Sigmoid colon (tissue), 4 donors: Measurements from ENCODE around the gene PIP4K2C.

Experiments used
- CTCF ChIP-seq, 4 experiments: fragments of 450-650 bp in 3 of 4; fragments of 200-600 bp in 1 of 4; IDR thresholded peaks; one replicate each; pipeline ENCODE4 v1.5.1; 2016 to 2019; ENCODE audit warnings: antibody characterized with exemption in 4 of 4, mild to moderate bottlenecking in 3 of 4, moderate library complexity in 2 of 4
- EP300 ChIP-seq, 4 donors: sonication (generic); formaldehyde crosslinking; IDR thresholded peaks; one replicate each; pipeline ENCODE4 v1.6.1; 2017; ENCODE audit warnings: antibody characterized with exemption in 4 of 4
- POLR2A ChIP-seq, 2 donors: fragments of 450-650 bp; IDR thresholded peaks; one replicate each; pipeline ENCODE4 v1.6.1; 2016; ENCODE audit warnings: antibody characterized with exemption in 2 of 2, mild to moderate bottlenecking in 2 of 2, moderate library complexity in 2 of 2
- POLR2AphosphoS5 ChIP-seq, 4 donors: sonication (generic); formaldehyde crosslinking; IDR thresholded peaks; one replicate each; pipeline ENCODE4 v1.6.1; 2017; ENCODE audit warnings: antibody characterized with exemption in 4 of 4

GRCh38 chr12:57551637-57552305 lies 39.2 kb upstream of the PIP4K2C start:
- TF ChIP-seq CTCF (IDR thresholded peaks at IDR 0.05) (no peak), EP300 (IDR thresholded peaks at IDR 0.05) (no peak), POLR2A (IDR thresholded peaks at IDR 0.05) (no peak), POLR2AphosphoS5 (IDR thresholded peaks at IDR 0.05) (no peak)
